ENCODE measurements around the gene AP4M1.

AP4M1 gene

DNA sequence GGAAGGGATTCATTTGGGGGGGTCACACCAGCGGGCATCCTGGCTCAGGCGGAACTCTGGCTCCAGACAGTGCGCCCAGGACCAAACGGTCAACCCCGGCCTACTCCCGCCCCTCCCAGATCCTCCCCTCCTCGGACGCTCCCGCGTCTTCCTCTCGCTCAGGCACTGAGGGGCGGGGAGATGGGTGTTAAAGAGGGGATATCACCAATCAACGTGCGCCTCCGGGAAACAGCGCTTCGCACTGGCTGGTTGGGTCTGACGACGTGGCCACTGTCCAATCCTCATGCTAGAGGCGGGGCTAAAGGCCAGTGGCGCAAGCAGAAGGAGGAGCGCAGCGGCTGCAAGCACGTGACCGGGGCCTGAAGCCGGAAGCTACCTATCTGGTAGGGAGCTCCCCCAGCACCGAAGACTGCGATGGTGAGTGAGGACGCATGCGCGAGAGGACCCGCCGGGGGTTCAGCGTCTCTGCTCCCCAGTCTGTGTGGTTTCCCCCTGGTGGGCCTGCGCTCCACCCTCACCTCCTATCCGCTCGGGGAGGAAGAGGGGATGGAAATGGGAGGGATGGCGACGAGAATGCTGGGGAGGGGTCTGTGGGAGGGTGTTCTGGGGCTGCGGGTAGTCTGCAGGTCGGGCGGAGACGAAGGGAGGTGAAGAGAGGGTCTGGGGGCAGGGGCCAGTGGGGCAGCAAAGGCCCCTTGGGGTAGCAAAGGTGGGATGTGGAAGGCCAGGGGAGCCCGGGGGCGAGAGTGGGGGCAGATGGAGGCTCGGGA lies 47.3 kb downstream of the AP4M1 start, which contains the start of gene LAMTOR4:
Gene LAMTOR4, plus strand, starts transcription at position 360 of the 770 bp plus-strand sequence. Its CDS starts 55 bp downstream, at position 415.
- Histone ChIP-seq H3K27ac (ENCODE audit: extremely low read depth, low read depth, low read length) (peak within 1 kb of the TSS; percentile 68), H3K9me3 (ENCODE audit: control insufficient read depth, insufficient read depth, low read depth, low read length) (no peaks in the 10 kb centered on the region), H3K4me3 (ENCODE audit: low read depth, low read length) (peak within 1 kb of the TSS; percentile 74), H3K4me1 (ENCODE audit: control insufficient read depth, insufficient read depth, low read length) (peaks cover 10% of the 10 kb centered on the region), H3K36me3 (ENCODE audit: control insufficient read depth in 2 of 2, insufficient read depth in 1 of 2, low read length in 2 of 2) (peaks cover 15 to 23% of the 10 kb centered on the region in 2 experiments; a peak in 2 of 3 replicates)
- POLR2A ChIA-PET = interaction anchor here (0.6 to 3.5 kb wide), 26 partner anchors 8 to 281 kb away, joined by 3 to 38 read pairs (median 6); partner anchors contain the start of genes AP4M1, GAL3ST4, GPC2 and MBLAC1
- CTCF ChIA-PET = interaction anchor here (1.0 kb wide), 1 partner anchor 16 kb away, joined by 7 read pairs; no protein-coding TSS in a partner anchor
- no peak for TF ChIP-seq SP7 (tag by site-specific recombination; IDR thresholded peaks at IDR 0.05)
- no peak for TF ChIP-seq ZSCAN23 (tag by site-specific recombination; IDR thresholded peaks at IDR 0.05)
- TF ChIP-seq OSR2 (tag by site-specific recombination; IDR thresholded peaks at IDR 0.05) = peak; percentile 82
- peak; percentile 82 for TF ChIP-seq ZIC2 (tag by site-specific recombination; IDR thresholded peaks at IDR 0.05)
- TF ChIP-seq EGR2 (tag by site-specific recombination; IDR thresholded peaks at IDR 0.05; ENCODE audit: low read depth) = peak; percentile 60; the same call in 1 of the 2 replicates
- TF ChIP-seq, protein P1, sequence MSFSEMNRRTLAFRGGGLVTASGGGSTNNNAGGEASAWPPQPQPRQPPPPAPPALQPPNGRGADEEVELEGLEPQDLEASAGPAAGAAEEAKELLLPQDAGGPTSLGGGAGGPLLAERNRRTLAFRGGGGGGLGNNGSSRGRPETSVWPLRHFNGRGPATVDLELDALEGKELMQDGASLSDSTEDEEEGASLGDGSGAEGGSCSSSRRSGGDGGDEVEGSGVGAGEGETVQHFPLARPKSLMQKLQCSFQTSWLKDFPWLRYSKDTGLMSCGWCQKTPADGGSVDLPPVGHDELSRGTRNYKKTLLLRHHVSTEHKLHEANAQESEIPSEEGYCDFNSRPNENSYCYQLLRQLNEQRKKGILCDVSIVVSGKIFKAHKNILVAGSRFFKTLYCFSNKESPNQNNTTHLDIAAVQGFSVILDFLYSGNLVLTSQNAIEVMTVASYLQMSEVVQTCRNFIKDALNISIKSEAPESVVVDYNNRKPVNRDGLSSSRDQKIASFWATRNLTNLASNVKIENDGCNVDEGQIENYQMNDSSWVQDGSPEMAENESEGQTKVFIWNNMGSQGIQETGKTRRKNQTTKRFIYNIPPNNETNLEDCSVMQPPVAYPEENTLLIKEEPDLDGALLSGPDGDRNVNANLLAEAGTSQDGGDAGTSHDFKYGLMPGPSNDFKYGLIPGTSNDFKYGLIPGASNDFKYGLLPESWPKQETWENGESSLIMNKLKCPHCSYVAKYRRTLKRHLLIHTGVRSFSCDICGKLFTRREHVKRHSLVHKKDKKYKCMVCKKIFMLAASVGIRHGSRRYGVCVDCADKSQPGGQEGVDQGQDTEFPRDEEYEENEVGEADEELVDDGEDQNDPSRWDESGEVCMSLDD (tag by site-specific recombination; IDR thresholded peaks at IDR 0.05) = peak; percentile 97
- TF ChIP-seq KLF9 (tag by site-specific recombination; IDR thresholded peaks at IDR 0.05; ENCODE audit: low read depth) = peak; percentile 63
- 0 out of 2 replicates have a peak, but pooled peaks have one; percentile 63 for TF ChIP-seq ZNF2 (tag by site-specific recombination; IDR thresholded peaks at IDR 0.05)
- TF ChIP-seq ZBTB17 (tag by site-specific recombination; IDR thresholded peaks at IDR 0.05) = peak; percentile 69
- TF ChIP-seq, protein P2, sequence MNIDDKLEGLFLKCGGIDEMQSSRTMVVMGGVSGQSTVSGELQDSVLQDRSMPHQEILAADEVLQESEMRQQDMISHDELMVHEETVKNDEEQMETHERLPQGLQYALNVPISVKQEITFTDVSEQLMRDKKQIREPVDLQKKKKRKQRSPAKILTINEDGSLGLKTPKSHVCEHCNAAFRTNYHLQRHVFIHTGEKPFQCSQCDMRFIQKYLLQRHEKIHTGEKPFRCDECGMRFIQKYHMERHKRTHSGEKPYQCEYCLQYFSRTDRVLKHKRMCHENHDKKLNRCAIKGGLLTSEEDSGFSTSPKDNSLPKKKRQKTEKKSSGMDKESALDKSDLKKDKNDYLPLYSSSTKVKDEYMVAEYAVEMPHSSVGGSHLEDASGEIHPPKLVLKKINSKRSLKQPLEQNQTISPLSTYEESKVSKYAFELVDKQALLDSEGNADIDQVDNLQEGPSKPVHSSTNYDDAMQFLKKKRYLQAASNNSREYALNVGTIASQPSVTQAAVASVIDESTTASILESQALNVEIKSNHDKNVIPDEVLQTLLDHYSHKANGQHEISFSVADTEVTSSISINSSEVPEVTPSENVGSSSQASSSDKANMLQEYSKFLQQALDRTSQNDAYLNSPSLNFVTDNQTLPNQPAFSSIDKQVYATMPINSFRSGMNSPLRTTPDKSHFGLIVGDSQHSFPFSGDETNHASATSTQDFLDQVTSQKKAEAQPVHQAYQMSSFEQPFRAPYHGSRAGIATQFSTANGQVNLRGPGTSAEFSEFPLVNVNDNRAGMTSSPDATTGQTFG (tag by site-specific recombination; IDR thresholded peaks at IDR 0.05; ENCODE audit: borderline replicate concordance) = no peak
- peak; percentile 70 for TF ChIP-seq ZFHX2 (tag by site-specific recombination; conservative IDR thresholded peaks at IDR 0.05)
- no peak for TF ChIP-seq ZNF529 (tag by site-specific recombination; IDR thresholded peaks at IDR 0.05; ENCODE audit: insufficient replicate concordance)
- peak; percentile 54; the same call in 1 of the 2 replicates for TF ChIP-seq ZNF394 (tag by site-specific recombination; IDR thresholded peaks at IDR 0.05; ENCODE audit: borderline replicate concordance)
- 0 out of 2 replicates have a peak, but pooled peaks have one; percentile 20 for TF ChIP-seq BCL11B (tag by site-specific recombination; IDR thresholded peaks at IDR 0.05; ENCODE audit: low read depth)
- TF ChIP-seq, protein P3, sequence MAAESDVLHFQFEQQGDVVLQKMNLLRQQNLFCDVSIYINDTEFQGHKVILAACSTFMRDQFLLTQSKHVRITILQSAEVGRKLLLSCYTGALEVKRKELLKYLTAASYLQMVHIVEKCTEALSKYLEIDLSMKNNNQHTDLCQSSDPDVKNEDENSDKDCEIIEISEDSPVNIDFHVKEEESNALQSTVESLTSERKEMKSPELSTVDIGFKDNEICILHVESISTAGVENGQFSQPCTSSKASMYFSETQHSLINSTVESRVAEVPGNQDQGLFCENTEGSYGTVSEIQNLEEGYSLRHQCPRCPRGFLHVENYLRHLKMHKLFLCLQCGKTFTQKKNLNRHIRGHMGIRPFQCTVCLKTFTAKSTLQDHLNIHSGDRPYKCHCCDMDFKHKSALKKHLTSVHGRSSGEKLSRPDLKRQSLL (tag by site-specific recombination; IDR thresholded peaks at IDR 0.05) = peak; percentile 37; the same call in 1 of the 2 replicates
- peak; percentile 92 for TF ChIP-seq ZNF335 (tag by site-specific recombination; conservative IDR thresholded peaks at IDR 0.05)
- peak; percentile 14; the same call in 1 of the 2 replicates for TF ChIP-seq ZNF600 (tag by site-specific recombination; IDR thresholded peaks at IDR 0.05)
- TF ChIP-seq ZNF501 (tag by site-specific recombination; IDR thresholded peaks at IDR 0.05) = peak; percentile 93
- TF ChIP-seq, protein P4, sequence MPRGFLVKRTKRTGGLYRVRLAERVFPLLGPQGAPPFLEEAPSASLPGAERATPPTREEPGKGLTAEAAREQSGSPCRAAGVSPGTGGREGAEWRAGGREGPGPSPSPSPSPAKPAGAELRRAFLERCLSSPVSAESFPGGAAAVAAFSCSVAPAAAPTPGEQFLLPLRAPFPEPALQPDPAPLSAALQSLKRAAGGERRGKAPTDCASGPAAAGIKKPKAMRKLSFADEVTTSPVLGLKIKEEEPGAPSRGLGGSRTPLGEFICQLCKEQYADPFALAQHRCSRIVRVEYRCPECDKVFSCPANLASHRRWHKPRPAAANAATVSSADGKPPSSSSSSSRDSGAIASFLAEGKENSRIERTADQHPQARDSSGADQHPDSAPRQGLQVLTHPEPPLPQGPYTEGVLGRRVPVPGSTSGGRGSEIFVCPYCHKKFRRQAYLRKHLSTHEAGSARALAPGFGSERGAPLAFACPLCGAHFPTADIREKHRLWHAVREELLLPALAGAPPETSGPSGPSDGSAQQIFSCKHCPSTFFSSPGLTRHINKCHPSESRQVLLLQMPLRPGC (tag by site-specific recombination; IDR thresholded peaks at IDR 0.05) = peak; percentile 61; the same call in 1 of the 2 replicates
- TF ChIP-seq, protein P5, sequence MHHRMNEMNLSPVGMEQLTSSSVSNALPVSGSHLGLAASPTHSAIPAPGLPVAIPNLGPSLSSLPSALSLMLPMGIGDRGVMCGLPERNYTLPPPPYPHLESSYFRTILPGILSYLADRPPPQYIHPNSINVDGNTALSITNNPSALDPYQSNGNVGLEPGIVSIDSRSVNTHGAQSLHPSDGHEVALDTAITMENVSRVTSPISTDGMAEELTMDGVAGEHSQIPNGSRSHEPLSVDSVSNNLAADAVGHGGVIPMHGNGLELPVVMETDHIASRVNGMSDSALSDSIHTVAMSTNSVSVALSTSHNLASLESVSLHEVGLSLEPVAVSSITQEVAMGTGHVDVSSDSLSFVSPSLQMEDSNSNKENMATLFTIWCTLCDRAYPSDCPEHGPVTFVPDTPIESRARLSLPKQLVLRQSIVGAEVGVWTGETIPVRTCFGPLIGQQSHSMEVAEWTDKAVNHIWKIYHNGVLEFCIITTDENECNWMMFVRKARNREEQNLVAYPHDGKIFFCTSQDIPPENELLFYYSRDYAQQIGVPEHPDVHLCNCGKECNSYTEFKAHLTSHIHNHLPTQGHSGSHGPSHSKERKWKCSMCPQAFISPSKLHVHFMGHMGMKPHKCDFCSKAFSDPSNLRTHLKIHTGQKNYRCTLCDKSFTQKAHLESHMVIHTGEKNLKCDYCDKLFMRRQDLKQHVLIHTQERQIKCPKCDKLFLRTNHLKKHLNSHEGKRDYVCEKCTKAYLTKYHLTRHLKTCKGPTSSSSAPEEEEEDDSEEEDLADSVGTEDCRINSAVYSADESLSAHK (tag by site-specific recombination; IDR thresholded peaks at IDR 0.05) = 0 out of 2 replicates have a peak, but pooled peaks have one; percentile 10
- TF ChIP-seq KLF8 (tag by site-specific recombination; IDR thresholded peaks at IDR 0.05) = peak; percentile 51
- TF ChIP-seq IKZF3 (tag by site-specific recombination; IDR thresholded peaks at IDR 0.05) = peak; percentile 86
- TF ChIP-seq ZNF324 (tag by site-specific recombination; IDR thresholded peaks at IDR 0.05) = peak; percentile 81; the same call in 1 of the 2 replicates
- TF ChIP-seq, protein P6, sequence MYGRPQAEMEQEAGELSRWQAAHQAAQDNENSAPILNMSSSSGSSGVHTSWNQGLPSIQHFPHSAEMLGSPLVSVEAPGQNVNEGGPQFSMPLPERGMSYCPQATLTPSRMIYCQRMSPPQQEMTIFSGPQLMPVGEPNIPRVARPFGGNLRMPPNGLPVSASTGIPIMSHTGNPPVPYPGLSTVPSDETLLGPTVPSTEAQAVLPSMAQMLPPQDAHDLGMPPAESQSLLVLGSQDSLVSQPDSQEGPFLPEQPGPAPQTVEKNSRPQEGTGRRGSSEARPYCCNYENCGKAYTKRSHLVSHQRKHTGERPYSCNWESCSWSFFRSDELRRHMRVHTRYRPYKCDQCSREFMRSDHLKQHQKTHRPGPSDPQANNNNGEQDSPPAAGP (tag by site-specific recombination; IDR thresholded peaks at IDR 0.05) = peak; percentile 80
- peak; percentile 54; the same call in 1 of the 2 replicates for TF ChIP-seq ZNF24 (tag by site-specific recombination; IDR thresholded peaks at IDR 0.05)
